HG03565 (cell line): ENCODE measurements around the gene ZNF587B.
"Not testable (repeated sequence)": the region's sequence is repeated elsewhere in the genome, so short reads cannot be mapped to it uniquely, and the experiment has no call there.

Source experiments
- ATAC-seq: cut with Tn5 transposase; IDR thresholded peaks from one replicate; pipeline ENCODE4 v1.9.1; 2021; ENCODE audit warnings: mild to moderate bottlenecking, moderate library complexity; ENCODE audit not compliant: unreplicated experiment

The ZNF587B gene

DNA sequence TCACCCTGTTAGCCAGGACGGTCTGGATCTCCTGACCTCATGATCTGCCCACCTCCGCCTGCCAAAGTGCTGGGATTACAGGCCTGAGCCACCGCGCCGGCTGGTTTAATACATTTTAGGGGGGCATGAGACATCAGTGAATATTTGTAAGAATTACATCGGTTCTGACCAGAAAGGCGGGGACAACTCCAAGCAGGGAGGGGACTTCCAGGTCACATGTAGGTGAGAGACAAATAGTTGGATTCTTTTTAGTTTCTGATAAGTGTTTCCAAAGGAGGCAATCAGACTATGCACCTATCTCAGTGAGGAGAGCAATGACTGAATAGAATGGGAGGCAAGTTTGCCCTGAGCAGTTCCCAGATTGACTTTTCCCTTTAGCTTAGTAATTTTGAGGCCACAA, 11.7 kb upstream of the ZNF587B start:
- no peak for ATAC-seq

DNA sequence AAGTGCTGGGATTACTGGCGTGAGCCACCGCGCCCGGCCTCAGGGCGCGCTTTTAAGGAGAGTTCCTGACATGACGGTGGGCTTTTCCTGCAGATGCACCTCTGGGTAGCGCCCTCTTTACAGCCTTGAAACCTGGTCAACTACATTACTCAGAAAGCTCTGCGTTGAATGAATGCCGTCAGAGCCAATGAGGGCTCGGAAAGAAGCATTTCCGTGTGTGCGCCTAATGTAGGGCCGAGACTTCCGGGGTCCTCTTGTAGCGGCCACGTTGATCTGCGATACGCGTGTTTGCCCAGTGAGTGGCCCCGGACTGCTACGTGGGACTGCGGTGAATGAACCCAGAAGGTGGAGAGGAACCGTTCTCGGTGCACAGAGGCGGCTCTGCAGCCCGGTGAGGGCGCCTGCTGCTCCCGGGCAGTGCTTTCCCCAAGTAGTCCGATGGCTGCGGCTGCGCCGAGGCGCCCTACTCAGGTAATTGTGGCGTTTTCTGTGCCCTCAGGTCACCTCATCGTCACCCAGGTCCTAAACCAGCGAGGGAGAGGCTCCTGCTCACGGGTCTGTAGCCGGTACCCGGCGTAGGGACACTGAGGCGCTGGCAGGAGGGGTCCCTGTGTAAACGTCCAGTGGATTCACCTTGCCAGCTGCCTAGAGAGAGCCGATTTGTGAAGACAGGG, 10.5 kb upstream of the ZNF587B start:
- ATAC-seq = peak; percentile 75

DNA sequence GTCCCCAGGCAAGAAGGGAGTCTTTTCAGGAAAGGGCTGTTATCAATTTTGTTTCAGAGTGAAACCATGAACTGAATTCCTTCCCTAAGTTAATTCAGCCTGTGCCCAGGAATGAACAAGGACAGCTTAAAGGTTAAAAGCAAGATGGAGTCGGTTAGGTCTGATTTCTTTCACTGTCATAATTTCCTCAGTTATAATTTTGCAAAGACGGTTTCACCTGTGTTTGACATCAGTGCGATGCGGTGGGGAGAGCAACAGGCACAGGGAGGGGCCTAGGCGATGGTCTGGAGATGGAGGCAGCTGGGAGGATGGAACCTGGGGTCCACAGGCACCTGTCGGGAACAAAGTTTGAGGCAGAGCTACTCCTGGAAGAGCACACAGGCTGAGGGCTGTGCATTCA, 9.5 kb upstream of the ZNF587B start:
- ATAC-seq = no peak

GRCh38 chr19:57821095-57821494, 9.0 kb upstream of the ZNF587B start:
- not testable (repeated sequence) for ATAC-seq

DNA sequence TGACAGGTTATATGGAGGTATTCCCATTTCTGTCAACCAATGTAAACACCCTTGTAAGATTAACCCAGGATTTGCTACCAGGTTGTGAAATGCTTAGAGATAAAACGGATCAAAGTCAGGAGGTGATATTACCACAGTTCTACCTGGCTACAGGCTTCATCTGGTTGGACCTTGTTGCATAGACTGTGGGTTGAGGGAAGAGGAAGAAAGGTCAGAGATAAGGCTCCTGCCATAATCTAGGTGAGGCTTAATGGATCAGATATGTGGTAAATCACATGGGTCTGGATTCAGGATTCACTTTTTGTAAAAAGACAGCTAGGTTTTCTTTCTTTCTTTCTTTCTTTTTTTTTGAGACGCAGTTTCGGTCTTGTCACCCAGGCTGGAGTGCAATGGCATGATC, 8.6 kb upstream of the ZNF587B start:
- ATAC-seq = not testable (repeated sequence)

DNA sequence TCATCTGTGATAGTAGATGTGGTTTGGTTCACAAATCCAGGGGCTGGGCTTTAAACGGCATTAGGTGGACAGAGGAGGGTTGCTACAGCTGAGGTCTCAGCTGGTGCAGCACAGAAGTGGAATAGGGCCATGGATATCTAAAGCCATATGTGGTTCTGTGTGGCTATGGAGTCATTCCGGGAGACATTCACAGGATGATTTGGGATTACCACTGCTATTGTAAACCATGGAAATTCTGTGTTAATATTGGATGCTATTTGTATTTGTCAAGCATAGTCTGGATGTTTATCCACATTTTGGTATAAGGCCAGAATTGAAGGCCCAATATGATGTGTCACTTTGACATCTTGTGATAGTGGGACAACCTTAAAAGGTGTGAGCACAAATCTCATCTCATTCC, 6.9 kb upstream of the ZNF587B start:
- ATAC-seq = not testable (repeated sequence)

GRCh38 chr19:57823608-57824007, 6.5 kb upstream of the ZNF587B start:
- ATAC-seq = not testable (repeated sequence)

- ATAC-seq = no peak
Measured at GRCh38 chr19:57825511-57825910, 4.6 kb upstream of the ZNF587B start.

DNA sequence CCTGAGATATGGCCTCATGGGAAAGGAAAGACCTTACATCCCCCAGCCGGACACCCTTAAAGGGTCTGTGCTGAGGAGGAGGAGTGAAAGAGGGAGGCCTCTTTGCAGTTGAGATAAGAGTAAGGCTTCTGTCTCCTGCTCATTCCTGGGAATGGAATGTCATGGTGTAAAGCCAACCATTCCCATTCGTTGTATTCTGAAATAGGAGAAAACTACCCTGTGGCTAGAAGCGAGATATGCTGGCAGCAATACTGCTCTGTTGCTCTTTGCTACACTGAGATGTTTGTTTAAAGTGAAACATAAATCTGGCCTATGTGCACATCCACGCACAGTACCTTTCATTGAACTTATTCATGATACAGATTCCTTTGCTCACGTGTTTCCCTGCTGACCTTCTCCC, 783 bp upstream of the ZNF587B start:
- ATAC-seq = no peak

DNA sequence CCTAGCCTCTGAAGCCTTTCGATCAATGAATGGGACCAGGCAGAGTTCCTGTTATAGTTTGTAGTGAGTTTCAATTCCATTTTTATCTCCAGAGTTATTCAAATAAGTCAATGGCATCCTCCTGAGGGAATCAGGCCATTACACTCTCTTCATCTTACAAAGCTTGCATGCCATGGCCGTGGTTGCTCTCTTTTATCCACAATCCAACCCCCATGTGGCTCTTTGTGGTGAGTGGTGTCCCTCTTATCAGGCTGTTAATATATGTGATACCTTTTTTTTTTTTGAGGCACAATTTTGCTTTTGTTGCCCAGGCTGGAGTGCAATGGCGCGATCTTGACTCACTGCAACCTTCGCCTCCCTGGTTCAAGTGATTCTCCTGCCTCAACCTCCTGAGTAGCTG, 6.9 kb downstream of the ZNF587B start:
- ATAC-seq = not testable (repeated sequence)

DNA sequence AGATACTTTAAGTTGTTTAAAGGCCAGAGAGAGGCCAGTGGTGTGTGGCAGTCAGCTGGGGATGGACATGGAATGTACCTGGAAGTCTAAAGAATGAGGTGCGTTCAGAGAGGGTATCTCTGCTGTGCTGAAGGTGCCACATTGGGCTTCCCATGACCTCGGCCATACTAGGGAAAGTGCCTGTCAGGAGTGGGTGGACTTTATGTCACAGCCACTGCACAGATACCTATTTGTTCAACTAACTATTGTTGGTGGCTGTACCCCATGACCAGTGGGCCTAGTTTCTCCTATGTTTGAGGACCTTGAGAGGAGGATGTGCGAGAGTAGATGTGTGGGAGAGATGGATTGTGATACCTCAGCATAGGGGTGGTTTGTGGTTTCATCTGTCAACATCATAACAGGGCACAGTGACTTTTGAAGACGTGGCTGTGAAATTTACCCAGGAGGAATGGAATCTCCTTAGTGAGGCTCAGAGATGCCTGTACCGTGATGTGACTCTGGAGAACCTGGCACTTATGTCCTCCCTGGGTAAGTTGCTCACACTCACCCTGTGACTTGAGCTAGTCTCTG, 8.6 kb downstream of the ZNF587B start:
- not testable (repeated sequence) for ATAC-seq

DNA sequence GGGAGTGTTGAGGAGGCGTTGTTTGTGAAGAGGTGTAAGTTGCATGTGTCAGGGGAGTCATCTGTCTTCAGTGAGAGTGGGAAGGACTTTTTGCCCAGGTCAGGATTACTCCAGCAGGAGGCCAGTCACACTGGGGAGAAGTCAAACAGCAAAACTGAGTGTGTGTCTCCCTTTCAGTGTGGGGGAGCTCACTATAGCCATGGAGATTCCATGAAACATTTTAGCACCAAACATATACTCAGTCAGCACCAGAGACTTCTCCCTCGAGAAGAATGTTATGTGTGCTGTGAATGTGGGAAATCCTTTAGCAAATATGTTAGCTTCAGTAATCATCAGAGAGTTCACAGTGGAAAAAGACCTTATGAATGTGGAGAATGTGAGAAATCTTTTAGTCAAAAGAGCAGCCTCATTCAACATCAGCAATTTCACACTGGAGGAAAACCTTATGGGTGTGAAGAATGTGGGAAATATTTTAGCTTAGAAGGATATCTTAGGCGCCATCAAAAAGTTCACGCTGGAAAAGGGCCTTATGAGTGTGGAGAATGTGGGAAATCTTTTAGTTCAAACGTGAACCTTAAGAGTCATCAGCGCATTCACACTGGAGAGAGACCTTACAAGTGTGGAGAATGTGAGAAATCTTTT, 11.1 kb downstream of the ZNF587B start:
- ATAC-seq = no peak

- not testable (repeated sequence) for ATAC-seq
Measured at GRCh38 chr19:57847164-57847563, 17.1 kb downstream of the ZNF587B start.

DNA sequence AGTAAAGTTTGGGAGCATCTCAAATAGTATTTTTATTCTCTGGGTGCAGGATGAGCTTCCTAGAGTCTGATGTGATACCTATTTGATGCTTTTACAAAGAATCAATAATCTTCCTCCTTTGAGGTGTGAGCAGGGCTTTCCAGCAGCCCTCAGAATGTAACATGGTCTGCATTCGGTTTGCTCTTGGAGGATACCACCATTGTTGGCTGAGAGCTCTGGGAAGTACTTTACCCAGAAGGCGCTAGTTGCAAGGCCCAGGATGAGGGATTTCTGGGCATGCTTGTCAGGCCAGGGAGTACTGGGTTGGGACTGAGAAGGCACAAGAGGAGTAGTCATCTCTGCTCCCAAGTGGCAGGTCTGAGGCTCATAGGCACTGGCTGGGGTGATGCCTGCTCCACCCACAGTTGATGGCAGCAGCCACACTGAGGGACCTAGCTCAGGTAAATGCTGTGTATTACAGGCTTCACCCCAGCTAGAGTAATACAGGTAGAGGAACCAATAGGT, 19.1 kb downstream of the ZNF587B start:
- not testable (repeated sequence) for ATAC-seq

GRCh38 chr19:57849666-57850473, 19.8 kb downstream of the ZNF587B start, which contains the start of gene ZNF587:
ZNF587 (plus strand) TSS chr19:57849859; CDS start chr19:57850039, 180 bp downstream.
- ATAC-seq = peak; percentile 97

DNA sequence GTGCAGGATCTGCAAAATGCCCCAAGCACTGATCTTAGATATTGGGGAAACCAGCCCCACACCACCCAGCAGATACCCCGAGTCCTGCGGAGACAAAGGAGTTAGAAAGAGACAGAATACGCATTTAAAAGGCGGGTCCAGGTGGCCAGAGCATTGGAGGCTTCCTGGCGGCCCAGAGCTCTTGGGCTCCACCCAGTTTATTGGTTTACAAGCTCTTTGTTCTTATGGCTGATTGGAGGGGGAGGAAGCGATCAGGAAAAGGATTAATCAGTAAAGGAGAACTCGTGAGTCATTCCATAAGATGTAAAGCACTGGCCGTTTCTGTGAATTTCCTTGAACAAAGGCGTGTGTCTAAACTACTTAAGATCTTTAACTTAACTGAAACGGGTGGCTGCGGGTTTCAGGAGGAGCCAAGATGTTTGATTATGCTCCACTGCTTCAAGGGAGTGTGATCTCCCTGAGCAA, 20.5 kb downstream of the ZNF587B start:
- no peak for ATAC-seq

DNA sequence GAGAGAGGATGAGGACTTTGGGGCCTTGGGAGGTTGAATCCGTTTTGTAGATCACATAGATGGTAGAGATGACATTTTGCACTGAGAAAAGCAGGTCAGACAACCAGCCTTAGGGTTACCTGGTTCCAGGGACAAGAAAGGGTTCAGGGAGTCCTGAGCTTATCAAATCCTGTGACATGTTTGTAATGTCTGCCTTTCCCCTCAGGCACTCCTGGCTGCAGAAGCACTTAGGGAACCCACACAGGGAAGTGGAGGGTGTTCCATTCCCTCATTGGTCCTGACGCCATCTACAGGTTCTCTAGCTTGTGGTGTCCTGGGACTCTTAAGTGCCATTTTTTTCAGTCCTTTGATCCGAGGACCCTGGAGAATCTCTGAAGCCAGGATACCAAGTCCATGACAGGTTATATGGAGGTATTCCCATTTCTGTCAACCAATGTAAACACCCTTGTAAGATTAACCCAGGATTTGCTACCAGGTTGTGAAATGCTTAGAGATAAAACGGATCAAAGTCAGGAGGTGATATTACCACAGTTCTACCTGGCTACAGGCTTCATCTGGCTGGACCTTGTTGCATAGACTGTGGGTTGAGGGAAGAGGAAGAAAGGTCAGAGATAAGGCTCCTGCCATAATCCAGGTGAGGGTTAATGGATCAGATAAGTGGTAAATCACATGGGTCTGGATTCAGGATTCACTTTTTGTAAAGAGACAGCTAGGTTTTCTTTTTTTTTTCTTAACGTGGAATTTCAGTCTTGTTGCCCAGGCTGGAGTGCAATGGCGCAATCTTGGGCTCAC, 21.9 kb downstream of the ZNF587B start:
- not testable (repeated sequence) for ATAC-seq

DNA sequence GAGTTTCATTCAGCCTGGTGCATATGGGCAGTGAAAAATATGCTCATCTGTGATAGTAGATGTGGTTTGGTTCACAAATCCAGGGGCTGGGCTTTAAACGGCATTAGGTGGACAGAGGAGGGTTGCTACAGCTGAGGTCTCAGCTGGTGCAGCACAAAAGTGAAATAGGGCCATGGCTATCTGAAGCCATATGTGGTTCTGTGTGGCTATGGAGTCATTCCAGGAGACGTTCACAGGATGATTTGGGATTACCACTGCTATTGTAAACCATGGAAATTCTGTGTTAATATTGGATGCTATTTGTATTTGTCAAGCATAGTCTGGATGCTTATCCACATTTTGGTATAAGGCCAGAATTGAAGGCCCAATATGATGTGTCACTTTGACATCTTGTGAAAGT, 24.0 kb downstream of the ZNF587B start:
- ATAC-seq = not testable (repeated sequence)

DNA sequence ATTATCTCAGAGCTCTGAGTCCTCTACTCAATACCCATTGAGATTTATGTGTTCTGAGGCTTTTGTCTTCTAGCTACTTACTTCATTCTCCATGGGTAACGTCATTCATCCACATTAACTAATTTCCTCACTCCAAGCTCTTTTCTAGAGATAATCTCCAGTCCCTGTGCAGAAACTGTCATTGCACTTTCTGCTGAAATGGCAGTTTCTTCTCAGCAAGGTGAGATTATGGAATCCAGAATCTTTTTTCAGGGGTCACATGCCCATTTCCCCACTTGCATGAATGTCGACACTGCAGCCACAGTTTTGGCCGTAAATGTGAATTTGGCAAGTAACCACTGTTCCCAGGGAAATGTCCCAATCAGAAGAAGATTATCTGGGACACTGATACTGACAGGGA, 32.3 kb downstream of the ZNF587B start:
- not testable (repeated sequence) for ATAC-seq

DNA sequence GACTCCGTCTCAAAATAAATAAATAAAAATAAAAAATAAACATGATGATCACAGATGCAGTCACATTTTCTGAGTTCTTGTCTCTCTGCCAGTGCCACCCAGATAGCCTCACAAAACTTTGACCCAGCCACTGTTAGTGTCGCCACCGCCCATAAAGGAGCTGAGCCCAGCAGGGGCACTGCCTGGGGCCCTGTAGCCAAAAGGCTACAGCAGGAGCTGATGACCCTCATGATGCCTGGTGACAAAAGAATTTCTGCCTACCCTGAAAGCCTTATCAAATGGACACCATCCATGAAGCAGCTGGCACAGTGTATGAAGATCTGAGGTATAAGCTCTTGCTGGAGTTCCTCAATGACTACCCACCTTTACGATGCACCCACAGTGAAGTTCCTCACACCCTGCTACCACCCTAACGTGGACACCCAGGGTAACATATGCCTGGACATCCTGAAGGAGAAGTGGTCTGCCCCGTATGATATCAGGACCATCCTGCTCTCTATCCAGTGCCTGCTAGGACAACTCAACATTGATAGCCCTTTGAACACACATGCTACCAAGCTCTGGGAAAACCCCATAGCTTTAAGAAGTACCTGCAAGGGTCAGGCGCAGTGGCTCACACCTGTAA, 37.9 kb downstream of the ZNF587B start:
- no peak for ATAC-seq
